ENCODE measurements around the gene ZNF735.
"Not testable (repeated sequence)": the region's sequence is repeated elsewhere in the genome, so short reads cannot be mapped to it uniquely, and the experiment has no call there.

GRCh38 chr7:64170974-64171373, 36.0 kb upstream of the ZNF735 start:
- TF ChIP-seq FOXA1 (IDR thresholded peaks at IDR 0.05); BHLHE40 (IDR thresholded peaks at IDR 0.05; ENCODE audit: borderline replicate concordance); ZNF384 (IDR thresholded peaks at IDR 0.05); ARNT (IDR thresholded peaks at IDR 0.05): not testable (repeated sequence)
